Stomach (tissue), 4 donors: Measurements from ENCODE around the gene NEURL3.

Source experiments
- EP300 ChIP-seq: sonication (generic); formaldehyde crosslinking; IDR thresholded peaks from one replicate; pipeline ENCODE4 v1.6.1; 2017; ENCODE audit warnings: antibody characterized with exemption
- POLR2AphosphoS5 ChIP-seq, 3 donors: sonication (generic); formaldehyde crosslinking; IDR thresholded peaks; one replicate each; pipeline ENCODE4 v1.6.1; 2016; ENCODE audit warnings: antibody characterized with exemption in 3 of 3

- TF ChIP-seq POLR2AphosphoS5 (IDR thresholded peaks at IDR 0.05) (no peak), EP300 (no peak)
Observed at GRCh38 chr2:96464651-96465050, 40.5 kb downstream of the NEURL3 start.
